PC-9 (cell line): ENCODE measurements around the gene NVL.

Source experiments
- EZH2 ChIP-seq: fragments of 200-600 bp; sonication (generic); IDR thresholded peaks from 2 replicates; pipeline ENCODE4 v1.8.0; 2017; ENCODE audit warnings: antibody characterized with exemption, low read depth
- TF ChIP-seq, protein P1 (sequence below): fragments of 200-600 bp; sonication (generic); conservative IDR thresholded peaks from 2 replicates; pipeline ENCODE4 v1.6.1; 2017; ENCODE audit warnings: mixed run types, antibody characterized with exemption, mild to moderate bottlenecking, moderate library complexity

DNA sequence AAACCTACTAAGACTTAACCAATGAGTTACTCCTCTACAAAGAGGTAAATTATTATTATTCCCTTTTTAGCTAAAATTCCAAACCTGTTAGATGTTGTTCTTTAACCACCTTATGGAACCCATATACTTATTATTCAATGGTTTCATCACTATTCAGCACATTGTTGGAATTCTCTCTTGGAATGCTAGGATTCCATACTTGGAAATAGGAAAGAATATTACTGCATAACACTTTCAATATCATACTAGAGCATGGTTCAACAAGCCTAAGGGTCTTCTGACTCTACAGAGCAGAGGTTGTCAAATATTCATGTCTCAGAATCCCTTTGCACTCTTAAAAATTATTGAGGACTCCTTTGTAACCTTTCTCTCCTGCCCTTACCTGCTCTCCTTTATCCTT, 77.5 kb downstream of the NVL start:
- TF ChIP-seq, protein P1, sequence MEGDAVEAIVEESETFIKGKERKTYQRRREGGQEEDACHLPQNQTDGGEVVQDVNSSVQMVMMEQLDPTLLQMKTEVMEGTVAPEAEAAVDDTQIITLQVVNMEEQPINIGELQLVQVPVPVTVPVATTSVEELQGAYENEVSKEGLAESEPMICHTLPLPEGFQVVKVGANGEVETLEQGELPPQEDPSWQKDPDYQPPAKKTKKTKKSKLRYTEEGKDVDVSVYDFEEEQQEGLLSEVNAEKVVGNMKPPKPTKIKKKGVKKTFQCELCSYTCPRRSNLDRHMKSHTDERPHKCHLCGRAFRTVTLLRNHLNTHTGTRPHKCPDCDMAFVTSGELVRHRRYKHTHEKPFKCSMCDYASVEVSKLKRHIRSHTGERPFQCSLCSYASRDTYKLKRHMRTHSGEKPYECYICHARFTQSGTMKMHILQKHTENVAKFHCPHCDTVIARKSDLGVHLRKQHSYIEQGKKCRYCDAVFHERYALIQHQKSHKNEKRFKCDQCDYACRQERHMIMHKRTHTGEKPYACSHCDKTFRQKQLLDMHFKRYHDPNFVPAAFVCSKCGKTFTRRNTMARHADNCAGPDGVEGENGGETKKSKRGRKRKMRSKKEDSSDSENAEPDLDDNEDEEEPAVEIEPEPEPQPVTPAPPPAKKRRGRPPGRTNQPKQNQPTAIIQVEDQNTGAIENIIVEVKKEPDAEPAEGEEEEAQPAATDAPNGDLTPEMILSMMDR = no peak
- TF ChIP-seq EZH2 = no peak
